ENCODE measurements around the gene WLS. TPM values are rescaled to one million over a fixed set of nuclear protein-coding genes. Genes with fewer than 3 reads are reported as not detected.
A peak's percentile ranks its signal among the peaks of the same experiment; 100 is the strongest.

Gene WLS
- total RNA-seq, 4 donors from 2014 or later = 44.4 to 114 (median 55.2) TPM

GRCh38 chr1:68121536-68121935 is 110.8 kb downstream of the WLS start:
- ATAC-seq (ENCODE audit: low FRiP score) (no peak), DNase-seq (ENCODE audit: low spot score) (no peak)
- no peak for TF ChIP-seq CTCF (IDR thresholded peaks at IDR 0.05)

- DNase-seq (ENCODE audit: low spot score) (no peak), ATAC-seq (ENCODE audit: low FRiP score) (peak; percentile 72)
- peak in 1 of 3 donors; percentile 9 for TF ChIP-seq CTCF (IDR thresholded peaks at IDR 0.05)
Measured at GRCh38 chr1:68120136-68120791, 112.1 kb downstream of the WLS start.

- ATAC-seq (ENCODE audit: low FRiP score) = no peak
- no peak for DNase-seq (ENCODE audit: low spot score)
- TF ChIP-seq CTCF (IDR thresholded peaks at IDR 0.05) = no peak
Measured at GRCh38 chr1:68119445-68119844, 112.9 kb downstream of the WLS start.

- no peak for TF ChIP-seq CTCF (IDR thresholded peaks at IDR 0.05)
- no peak for DNase-seq (ENCODE audit: low spot score)
- no peak for ATAC-seq (ENCODE audit: low FRiP score)
Measured at GRCh38 chr1:68117416-68117815, 114.9 kb downstream of the WLS start.

- DNase-seq (ENCODE audit: low spot score) (peak; percentile 45), ATAC-seq (ENCODE audit: low FRiP score) (no peak)
- peak in 2 of 3 donors; percentile 8 to 77 for TF ChIP-seq CTCF (IDR thresholded peaks at IDR 0.05)
Measured at GRCh38 chr1:68116643-68117235, 115.6 kb downstream of the WLS start.

GRCh38 chr1:68115308-68115707 is 117.0 kb downstream of the WLS start:
- TF ChIP-seq CTCF (IDR thresholded peaks at IDR 0.05) = no peak
- DNase-seq (ENCODE audit: low spot score) (no peak), ATAC-seq (ENCODE audit: low FRiP score) (no peak)

- no peak for ATAC-seq (ENCODE audit: low FRiP score)
- DNase-seq (ENCODE audit: low spot score) = no peak
- TF ChIP-seq CTCF (IDR thresholded peaks at IDR 0.05) = no peak
Measured at GRCh38 chr1:68113966-68114365, 118.4 kb downstream of the WLS start.

Measured in omental fat pad (tissue), 4 donors.